Activated CD4-positive, alpha-beta T cell treated with anti-CD3 and anti-CD28 coated beads, Interleukin-2, amount 50 U/mL, for 24 hours (primary cell): Measurements from ENCODE around the gene TTYH2.

Experiments
- DNase-seq, 2 donors: peaks; one replicate each; pipeline ENCODE4 v3.0.0-alpha.2; 2020; ENCODE audit warnings: low read depth in 1 of 2, low spot score in 1 of 2

Gene TTYH2

DNA sequence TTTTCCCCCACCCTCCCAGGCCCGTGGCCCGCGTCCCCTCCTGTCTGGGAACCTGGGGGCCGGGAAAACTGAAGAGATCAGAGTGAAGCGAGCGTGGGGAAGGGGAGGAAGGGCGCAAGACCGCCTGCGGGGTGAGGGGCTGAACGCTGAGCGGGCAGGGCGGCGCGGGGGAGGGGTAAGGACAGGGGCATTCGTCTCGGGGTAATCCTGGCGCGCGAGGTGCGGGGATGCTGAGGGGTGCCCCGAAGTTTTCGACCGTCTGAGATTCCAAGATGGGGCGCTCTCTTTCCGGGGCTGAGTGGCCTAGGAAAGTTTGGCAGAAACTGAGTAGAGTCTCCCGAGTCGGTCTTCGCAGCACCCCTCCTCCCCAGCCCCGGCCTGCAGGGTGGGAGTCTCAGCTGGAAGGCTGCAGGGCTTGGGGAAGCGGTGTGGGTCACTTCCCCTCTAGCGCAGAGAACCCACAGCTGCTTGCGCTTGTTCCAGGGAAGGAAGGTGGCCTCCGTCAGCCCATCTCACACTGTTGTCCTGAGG, 555 bp downstream of the TTYH2 start:
- no peak for DNase-seq

GRCh38 chr17:74214484-74215341, 1.3 kb downstream of the TTYH2 start:
- no peak for DNase-seq

- no peak for DNase-seq
Observed at GRCh38 chr17:74215342-74215727, 2.0 kb downstream of the TTYH2 start.

DNA sequence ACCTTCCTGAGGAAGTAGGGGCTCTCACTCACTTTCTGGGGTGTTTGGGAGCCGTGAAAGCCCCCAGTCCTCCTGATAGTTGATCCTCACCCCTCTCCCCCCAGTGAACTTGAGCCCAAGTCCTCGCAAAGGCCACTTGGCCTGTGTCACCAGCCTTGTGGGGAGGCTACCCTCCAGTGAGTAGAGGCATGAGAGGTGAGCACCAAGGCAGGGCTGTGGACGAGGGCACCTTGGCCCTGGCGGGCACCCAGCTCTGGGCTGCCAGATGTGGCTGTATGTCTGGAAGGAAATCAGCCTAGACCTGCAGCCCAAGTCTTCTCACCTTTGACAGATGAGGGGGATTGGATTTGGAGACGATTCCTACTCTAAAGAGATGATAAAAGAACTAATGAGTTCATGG, 3.1 kb downstream of the TTYH2 start:
- DNase-seq, result no peak

- no peak for DNase-seq
Observed at GRCh38 chr17:74217037-74217730, 3.8 kb downstream of the TTYH2 start.

DNA sequence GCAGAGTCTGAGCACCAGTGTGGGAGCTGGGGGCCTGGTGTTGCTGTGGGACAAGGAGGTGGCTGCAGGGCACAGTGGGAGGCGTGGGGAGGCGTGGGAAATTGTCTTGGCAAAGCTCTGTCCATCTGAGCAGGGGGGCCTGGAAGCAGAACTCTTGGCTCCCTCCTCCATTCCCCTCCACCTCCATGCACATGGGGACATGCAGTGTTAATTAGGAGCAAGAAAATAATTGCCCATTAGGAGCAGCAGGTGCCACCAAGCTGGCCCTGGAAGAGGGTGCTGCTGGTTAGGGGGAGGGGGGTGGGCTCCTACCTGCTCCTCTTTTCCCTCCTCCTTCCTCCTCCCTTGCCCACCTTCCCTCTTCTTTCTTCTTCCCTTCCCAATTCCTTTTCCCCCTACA, 4.5 kb downstream of the TTYH2 start:
- no peak for DNase-seq

- no peak for DNase-seq
Observed at GRCh38 chr17:74218436-74218835, 5.1 kb downstream of the TTYH2 start.

- no peak for DNase-seq
Observed at GRCh38 chr17:74219576-74220133, 6.3 kb downstream of the TTYH2 start.

DNA sequence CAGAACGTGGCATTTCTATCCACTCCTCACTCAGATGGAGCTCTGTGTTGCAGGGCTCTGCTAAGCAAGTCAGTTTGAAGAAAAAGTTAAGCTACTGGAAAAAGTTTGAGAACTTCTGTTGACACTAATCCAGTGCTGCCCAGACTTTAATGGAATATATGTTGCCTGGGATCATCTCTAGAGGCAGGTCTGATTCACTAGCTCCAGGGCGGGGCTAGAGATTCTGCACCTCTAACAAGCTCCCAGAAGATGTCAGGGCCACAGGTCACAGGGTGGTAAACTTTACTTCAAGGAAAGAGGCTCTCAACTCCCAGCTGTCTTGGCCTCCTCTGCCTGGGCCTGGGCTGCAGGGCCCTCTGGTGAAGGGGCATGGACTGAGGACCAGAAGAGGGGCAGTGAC, 6.8 kb downstream of the TTYH2 start:
- no peak for DNase-seq

DNA sequence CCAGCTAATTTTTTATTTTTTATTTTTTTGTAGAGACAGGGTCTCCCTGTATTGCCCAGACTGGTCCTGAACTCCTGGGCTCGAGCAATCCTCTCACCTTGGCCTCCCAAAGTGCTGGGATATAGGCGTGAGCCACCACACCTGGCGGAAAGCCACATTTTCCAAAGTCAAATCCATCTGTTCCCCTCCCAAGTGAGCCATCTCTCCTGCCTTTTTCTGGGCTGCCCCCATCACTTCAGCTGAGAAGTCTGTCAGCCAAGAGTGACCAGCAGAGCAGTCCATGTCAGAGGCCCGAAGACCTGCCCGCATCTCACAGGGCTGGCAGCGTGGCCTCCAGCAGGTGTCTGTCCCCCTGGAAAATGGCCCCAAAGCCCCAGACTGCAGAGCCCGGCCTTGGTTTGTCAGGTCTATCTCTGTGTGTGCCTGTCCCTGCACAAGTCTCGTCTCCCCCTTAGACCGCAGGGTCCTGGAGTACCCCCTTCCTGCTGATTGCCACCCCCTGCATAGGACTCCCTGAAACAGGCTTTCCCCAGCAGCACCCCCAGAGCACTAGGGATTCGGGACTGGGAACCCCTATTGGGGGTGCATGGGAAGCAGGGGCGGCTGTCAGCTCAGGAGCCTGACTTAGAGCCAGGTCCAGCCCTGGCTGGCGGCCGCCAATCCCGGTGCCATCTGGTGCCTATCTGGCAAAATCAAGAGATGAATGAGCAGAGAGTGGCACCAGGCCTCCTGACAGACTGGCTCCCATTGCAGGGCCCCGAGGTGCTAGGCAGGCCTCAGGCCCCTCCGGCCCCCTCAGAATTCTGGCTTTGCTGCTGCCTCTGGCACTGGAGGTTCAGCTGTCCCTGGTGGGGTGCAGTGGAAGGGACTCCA, 7.8 kb downstream of the TTYH2 start:
- DNase-seq, result no peak

GRCh38 chr17:74222399-74222798, 9.0 kb downstream of the TTYH2 start:
- no peak for DNase-seq

- no peak for DNase-seq
Observed at GRCh38 chr17:74223901-74224300, 10.5 kb downstream of the TTYH2 start.

DNA sequence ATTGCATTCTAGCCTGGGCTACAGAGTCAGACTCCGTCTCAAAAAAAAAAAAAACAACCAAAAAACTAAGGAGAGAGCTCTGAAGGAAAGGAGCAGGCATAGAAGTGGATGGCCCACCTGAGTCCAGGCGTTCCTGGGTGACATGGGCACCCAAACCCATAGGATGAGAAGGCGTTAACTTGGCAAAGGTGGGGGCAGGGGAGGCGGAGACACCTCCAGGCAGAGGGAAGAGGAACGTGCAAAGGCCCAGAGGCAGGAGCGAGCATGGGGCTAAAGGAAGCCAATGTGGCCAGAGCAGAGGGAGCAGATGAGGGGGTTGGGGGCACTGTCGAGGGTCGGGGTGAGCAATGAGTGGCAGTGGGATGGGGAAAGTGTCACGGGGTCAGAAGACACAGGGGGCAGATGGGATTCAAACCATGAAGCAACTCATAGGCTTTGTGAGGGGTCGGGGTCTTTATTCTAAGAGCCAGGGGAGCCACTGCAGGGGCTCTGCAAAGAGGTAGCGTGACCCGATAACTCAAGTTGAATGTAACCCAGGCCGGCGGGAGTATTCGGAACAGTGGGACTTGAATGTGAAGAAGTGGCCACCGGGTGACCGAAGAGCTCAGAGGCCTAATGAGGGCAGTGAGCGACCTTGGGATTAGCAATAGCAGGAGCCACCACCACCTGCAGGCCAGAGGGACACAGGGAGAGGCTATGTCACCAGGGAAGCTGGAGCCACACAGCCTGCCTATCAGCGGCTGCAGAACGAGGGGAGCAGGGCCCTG, 11.8 kb downstream of the TTYH2 start:
- DNase-seq, result no peak

- no peak for DNase-seq
Observed at GRCh38 chr17:74226252-74226651, 12.9 kb downstream of the TTYH2 start.

- DNase-seq, result no peak
Observed at GRCh38 chr17:74227271-74228080, 14.1 kb downstream of the TTYH2 start.

GRCh38 chr17:74228306-74228978, 15.1 kb downstream of the TTYH2 start:
- DNase-seq, result no peak

- no peak for DNase-seq
Observed at GRCh38 chr17:74230896-74231295, 17.5 kb downstream of the TTYH2 start.

DNA sequence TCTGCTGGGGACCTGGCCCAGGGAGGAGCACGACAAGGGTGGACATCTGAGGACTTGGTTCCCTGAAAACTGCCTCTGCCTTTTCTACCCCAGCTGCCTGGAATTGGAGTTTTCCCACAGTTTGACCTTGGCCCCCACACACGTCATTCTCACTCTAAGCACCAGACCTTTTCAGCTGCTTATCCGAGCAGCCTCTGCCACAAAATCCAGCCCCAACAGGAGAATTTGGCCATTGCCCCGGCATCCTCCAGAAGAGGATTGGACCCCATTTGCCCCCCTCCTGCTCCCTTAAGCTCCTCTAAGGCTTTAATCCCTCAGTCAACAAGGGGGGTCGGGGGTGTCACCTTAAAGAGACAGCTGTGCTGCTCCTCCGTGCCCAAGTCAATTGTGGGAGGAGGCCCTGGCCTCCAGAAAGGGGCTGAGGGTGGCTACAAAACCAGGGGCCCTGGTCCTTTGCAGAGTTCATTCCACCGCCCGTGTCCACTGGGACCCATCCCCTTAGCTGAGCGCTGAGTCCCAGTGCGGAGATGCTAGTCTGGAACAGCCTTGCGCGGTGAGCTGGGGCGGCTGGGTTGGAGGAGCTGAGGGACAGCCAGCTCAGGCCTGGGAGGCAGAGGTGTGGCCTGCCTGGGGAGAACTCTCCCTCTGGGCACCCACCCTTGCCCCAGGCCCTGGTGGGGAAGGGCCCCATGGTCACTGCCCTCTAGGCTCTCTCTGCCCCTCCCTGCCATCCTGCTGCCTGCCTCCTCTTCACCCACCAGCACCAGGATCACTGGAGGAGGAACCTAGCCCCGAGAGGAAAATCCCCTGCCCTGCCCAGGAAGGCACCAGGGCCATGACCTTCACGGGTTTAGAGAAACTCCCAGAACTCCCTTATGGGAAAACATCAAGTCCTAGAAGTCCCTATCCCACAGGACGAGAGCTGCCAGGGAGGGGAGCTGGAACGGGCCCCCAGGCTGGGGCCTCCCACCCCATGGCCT, 18.8 kb downstream of the TTYH2 start:
- DNase-seq, result no peak
